HepG2 (cell line): ENCODE measurements around the gene SLC25A47. TPM values are rescaled to one million over a fixed set of nuclear protein-coding genes. Genes with fewer than 3 reads are reported as not detected.

Experiments
- ADNP ChIP-seq: sonication (generic); formaldehyde crosslinking; IDR thresholded peaks from 2 replicates; pipeline ENCODE4 v1.4.0; 2020; ENCODE audit warnings: missing genetic modification reagents
- FOSL1 ChIP-seq: sonication (generic); formaldehyde crosslinking; IDR thresholded peaks from 2 replicates; pipeline ENCODE4 v1.9.0; 2021; ENCODE audit warnings: missing genetic modification reagents, borderline replicate concordance
- NFE2L2 ChIP-seq: fragments of 150-350 bp; IDR thresholded peaks from 2 replicates; pipeline ENCODE4 v1.6.1; 2014; ENCODE audit warnings: low read length
- SRY ChIP-seq: sonication (generic); formaldehyde crosslinking; IDR thresholded peaks from 2 replicates; pipeline ENCODE4 v1.8.0; 2022; ENCODE audit warnings: mild to moderate bottlenecking, missing genetic modification reagents
- ZNF205 ChIP-seq: IDR thresholded peaks from 2 replicates; pipeline ENCODE4 v1.6.1; 2018; ENCODE audit warnings: missing biosample characterization, missing genetic modification reagents
- ZNF280B ChIP-seq: sonication (generic); formaldehyde crosslinking; IDR thresholded peaks from 2 replicates; pipeline ENCODE4 v1.5.0; 2020; ENCODE audit warnings: missing genetic modification reagents, mild to moderate bottlenecking, borderline replicate concordance
- ZNF687 ChIP-seq: sonication (generic); formaldehyde crosslinking; IDR thresholded peaks from 2 replicates; pipeline ENCODE4 v1.5.1; 2020; ENCODE audit warnings: mild to moderate bottlenecking, missing genetic modification reagents, moderate library complexity
- polyA plus RNA-seq, 8 experiments: library from polyadenylated mRNA; depleted of rRNA in 3 of 8; stranded (reverse) in 7 of 8; unstranded in 1 of 8; fragments of >200 nt; fragmentation: Illumina TruSeq in 4 of 8; extraction: Trizol in 4 of 8; gene quantifications; 2 replicates each; pipeline versions ENCODE4 v1.2.1 to v1.2.3, GENCODE V29; 2011 to 2016; ENCODE audit warnings: low read depth in 4 of 8, missing spikeins in 1 of 8, mixed read lengths in 1 of 8; ENCODE audit not compliant: insufficient read depth in 1 of 8
- total RNA-seq, 5 experiments: library from RNA; depleted of rRNA; stranded (reverse); fragments of >200 nt; fragmentation: Illumina TruSeq; extraction: Trizol; gene quantifications; 2 replicates each; pipeline ENCODE4 v1.2.3, GENCODE V29; 2016; ENCODE audit warnings: low read depth in 1 of 5
- TF ChIP-seq, protein P1 (sequence below), 2 experiments: sonication (generic) in 1 of 2; formaldehyde crosslinking in 1 of 2; IDR thresholded peaks; 2 replicates each; pipeline versions ENCODE4 v1.4.0 to v1.6.1; 2018 to 2020; ENCODE audit warnings: missing genetic modification reagents in 2 of 2, borderline replicate concordance in 1 of 2, low read depth in 1 of 2, mild to moderate bottlenecking in 1 of 2, missing biosample characterization in 1 of 2

The SLC25A47 gene
- total and polyA plus RNA-seq, 2 of the 13 experiments (the other 11 are each of a cell fraction or from before 2014, with no cell fraction given), result 1.0 to 1.7 TPM

DNA sequence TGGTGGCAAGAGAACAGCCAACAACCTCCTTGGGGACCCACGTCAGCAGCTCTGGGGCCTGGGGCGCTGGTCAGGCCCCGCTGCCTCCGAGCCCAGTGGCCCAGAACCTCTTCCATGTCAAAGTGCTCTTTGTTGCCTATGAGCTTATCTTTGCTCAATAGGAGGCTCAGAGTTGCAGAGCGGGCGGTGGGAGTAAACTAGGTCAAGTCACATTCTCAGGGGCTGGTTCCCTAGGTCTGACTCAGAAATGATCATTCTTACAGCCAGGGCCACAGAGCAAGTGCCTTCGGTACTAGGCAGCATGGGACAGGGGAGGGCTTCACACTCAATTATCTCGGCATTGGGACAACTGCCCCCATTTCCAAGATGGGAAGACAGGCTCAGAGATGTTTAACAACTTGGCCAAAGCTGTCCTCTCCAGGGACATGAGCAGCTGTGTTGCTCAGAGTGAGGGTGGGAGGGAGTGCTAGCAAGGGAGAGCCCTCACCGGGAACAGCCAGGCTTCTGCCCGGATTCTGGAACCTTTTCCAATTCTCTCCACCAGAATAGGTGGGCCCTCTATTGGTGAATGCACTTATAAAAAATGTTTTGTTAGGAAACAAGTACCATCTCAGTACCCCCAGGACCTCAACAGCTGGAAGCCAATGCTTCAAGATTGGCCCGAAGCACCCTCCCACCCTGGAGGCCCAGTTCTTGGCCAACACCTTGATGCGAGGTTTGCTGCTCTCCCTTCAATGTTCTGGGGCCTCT lies 28.8 kb upstream of the SLC25A47 start (continued):
- TF ChIP-seq ZNF687 (CRISPR knock-in tag), result peak; percentile 20; the same call in 1 of the 2 replicates
- no peak for TF ChIP-seq SRY (CRISPR knock-in tag)
- TF ChIP-seq, protein P1, sequence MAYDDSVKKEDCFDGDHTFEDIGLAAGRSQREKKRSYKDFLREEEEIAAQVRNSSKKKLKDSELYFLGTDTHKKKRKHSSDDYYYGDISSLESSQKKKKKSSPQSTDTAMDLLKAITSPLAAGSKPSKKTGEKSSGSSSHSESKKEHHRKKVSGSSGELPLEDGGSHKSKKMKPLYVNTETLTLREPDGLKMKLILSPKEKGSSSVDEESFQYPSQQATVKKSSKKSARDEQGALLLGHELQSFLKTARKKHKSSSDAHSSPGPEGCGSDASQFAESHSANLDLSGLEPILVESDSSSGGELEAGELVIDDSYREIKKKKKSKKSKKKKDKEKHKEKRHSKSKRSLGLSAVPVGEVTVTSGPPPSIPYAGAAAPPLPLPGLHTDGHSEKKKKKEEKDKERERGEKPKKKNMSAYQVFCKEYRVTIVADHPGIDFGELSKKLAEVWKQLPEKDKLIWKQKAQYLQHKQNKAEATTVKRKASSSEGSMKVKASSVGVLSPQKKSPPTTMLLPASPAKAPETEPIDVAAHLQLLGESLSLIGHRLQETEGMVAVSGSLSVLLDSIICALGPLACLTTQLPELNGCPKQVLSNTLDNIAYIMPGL (CRISPR knock-in tag; IDR thresholded peaks at IDR 0.05; ENCODE audit: borderline replicate concordance in 1 of 2, low read depth in 1 of 2), result no peak
- TF ChIP-seq NFE2L2, result no peak
- TF ChIP-seq ZNF205, result 0 out of 2 replicates have a peak, but pooled peaks have one; percentile 52
- TF ChIP-seq FOSL1 (CRISPR knock-in tag), result no peak
- TF ChIP-seq ADNP (CRISPR knock-in tag), result no peak
- no peak for TF ChIP-seq ZNF280B (CRISPR knock-in tag)
